ENCODE measurements around the gene MRC2.

- TF ChIP-seq CTCF (IDR thresholded peaks at IDR 0.05; ENCODE audit: low read length) (no peak), EZH2 (optimal IDR thresholded peaks at IDR 0.05; ENCODE audit: low read depth, low read length) (no peak)
Observed at GRCh38 chr17:62631086-62631935, 3.8 kb downstream of the MRC2 start.

Data from MM.1S (cell line).